GM19463 (cell line): ENCODE results near the gene LRP1B.

Experiments
- ATAC-seq: cut with Tn5 transposase; IDR thresholded peaks from one replicate; pipeline ENCODE4 v1.9.1; 2021; ENCODE audit warnings: mild to moderate bottlenecking, moderate library complexity; ENCODE audit not compliant: unreplicated experiment

The LRP1B gene

GRCh38 chr2:140880573-140880972 is 1250.2 kb downstream of the LRP1B start:
- no peak for ATAC-seq

GRCh38 chr2:140876015-140876414 is 1254.8 kb downstream of the LRP1B start:
- no peak for ATAC-seq

- ATAC-seq: no peak
Measured at GRCh38 chr2:140873915-140874531, 1256.8 kb downstream of the LRP1B start.

GRCh38 chr2:140869925-140870324 is 1260.9 kb downstream of the LRP1B start:
- ATAC-seq: no peak

GRCh38 chr2:140869107-140869506 is 1261.7 kb downstream of the LRP1B start:
- no peak for ATAC-seq

- ATAC-seq: no peak
Measured at GRCh38 chr2:140865837-140866236, 1265.0 kb downstream of the LRP1B start.

- peak; percentile 59 for ATAC-seq
Measured at GRCh38 chr2:140863713-140864112, 1267.1 kb downstream of the LRP1B start.

- no peak for ATAC-seq
Measured at GRCh38 chr2:140862181-140862580, 1268.6 kb downstream of the LRP1B start.

GRCh38 chr2:140861666-140862065 is 1269.2 kb downstream of the LRP1B start:
- ATAC-seq: no peak

GRCh38 chr2:140855471-140855870 is 1275.3 kb downstream of the LRP1B start:
- ATAC-seq: no peak

- no peak for ATAC-seq
Measured at GRCh38 chr2:140851258-140851981, 1279.4 kb downstream of the LRP1B start.

GRCh38 chr2:140843186-140843585 is 1287.6 kb downstream of the LRP1B start:
- ATAC-seq: no peak

- no peak for ATAC-seq
Measured at GRCh38 chr2:140842110-140842509, 1288.7 kb downstream of the LRP1B start.

- ATAC-seq: no peak
Measured at GRCh38 chr2:140841141-140841540, 1289.7 kb downstream of the LRP1B start.

GRCh38 chr2:140836826-140837225 is 1294.0 kb downstream of the LRP1B start:
- no peak for ATAC-seq

- ATAC-seq: no peak
Measured at GRCh38 chr2:140835079-140835478, 1295.7 kb downstream of the LRP1B start.

GRCh38 chr2:140814141-140814540 is 1316.7 kb downstream of the LRP1B start:
- ATAC-seq: no peak

GRCh38 chr2:140808820-140809219 is 1322.0 kb downstream of the LRP1B start:
- no peak for ATAC-seq

GRCh38 chr2:140808211-140808610 is 1322.6 kb downstream of the LRP1B start:
- no peak for ATAC-seq

- ATAC-seq: no peak
Measured at GRCh38 chr2:140804700-140805260, 1326.0 kb downstream of the LRP1B start.

GRCh38 chr2:140801311-140801710 is 1329.5 kb downstream of the LRP1B start:
- no peak for ATAC-seq

- peak; percentile 86 for ATAC-seq
Measured at GRCh38 chr2:140797718-140798117, 1333.1 kb downstream of the LRP1B start.
